CD1c-positive myeloid dendritic cell (primary cell): ENCODE results near the gene SPECC1.
"Not testable (repeated sequence)": the region's sequence is repeated elsewhere in the genome, so short reads cannot be mapped to it uniquely, and the experiment has no call there.

Experiments
- DNase-seq: peaks from one replicate; pipeline ENCODE4 v3.0.0-alpha.2; 2016; ENCODE audit errors: extremely low spot score

Gene SPECC1

GRCh38 chr17:20127360-20128035, 118.3 kb downstream of the SPECC1 start:
- no peak for DNase-seq

DNA sequence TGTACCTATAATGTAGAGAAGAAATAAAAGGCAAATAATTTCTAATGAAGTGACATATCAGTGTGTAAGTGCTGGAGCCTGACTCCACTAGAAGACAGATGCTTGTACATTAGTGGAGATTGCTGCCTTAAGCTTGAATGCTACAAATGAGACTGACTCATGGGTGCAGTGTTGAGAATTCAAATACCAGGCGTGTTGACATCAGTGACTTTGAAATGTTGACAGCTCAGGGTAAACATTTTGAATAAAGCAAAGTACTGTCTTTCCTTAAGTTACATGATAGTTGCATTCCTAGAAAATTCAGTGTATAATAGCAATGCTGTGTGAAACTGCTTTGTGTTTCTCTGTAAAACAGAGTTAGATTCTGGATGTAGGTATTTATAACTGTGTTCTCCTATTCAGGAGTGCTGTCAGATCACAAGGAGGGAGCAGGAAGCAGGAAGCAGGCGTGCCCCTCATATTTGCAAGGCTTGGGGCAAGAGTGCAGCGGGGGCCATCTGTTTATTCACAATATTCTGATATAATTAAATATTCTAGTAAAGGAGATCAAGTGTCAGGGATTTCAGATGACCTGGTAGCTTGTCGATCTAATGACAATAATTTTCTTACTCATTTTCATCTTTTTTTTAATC, 119.0 kb downstream of the SPECC1 start:
- no peak for DNase-seq

GRCh38 chr17:20133517-20133916, 124.4 kb downstream of the SPECC1 start:
- DNase-seq: no peak

DNA sequence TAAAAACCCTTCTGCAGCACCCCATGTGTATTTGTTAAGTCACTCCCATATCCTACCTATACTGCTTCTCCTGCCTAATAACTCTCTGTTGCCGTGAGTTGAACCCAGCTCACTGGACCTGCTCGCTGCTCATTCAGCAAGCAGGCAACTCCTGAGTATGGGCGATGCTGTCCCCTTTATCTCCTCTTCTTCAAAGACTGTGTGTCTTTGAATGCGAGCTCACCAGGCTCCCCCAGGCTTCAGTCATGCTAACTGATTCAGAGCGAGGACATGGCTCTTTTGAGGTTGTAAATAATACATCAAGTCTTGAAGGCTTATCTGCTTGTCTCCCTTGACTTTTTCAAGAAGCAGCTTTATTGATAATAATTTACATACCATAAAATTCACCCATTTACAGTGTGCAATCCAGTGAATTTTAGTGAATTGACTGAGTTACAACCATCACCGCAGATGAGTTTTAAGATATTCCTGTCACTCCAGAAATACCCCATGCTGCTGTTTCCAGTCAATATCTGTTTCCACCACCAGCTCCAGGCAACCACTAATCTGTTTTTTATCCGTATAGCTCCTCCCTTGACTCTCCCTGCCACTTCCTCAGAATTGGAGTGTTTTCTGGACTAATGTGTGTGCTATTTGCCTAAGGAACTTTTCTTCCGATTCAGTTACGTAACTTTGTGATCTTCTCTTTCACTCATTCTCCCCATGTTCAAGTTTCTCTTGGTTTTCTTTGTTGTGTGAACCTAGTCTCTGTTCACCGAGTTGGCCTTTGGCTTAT, 132.2 kb downstream of the SPECC1 start:
- no peak for DNase-seq

DNA sequence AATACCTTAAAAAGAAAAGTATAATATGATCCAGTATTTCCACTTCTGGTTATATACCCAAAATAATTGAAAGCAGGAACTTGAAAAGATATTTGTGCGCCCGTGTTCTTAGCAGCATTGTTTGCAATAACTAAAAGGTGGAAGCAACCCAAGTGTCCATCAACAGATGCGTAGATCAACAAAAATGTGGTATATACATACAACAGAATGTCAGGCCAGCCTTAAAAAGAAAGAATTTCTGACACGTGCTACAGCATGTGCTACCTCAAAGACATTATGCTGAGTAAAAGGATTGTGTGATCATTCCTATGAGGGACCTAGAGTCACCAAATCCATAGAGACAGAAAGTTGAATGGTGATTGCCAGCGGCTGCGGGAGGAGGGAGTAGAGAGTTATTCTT, 133.1 kb downstream of the SPECC1 start:
- DNase-seq: no peak

DNA sequence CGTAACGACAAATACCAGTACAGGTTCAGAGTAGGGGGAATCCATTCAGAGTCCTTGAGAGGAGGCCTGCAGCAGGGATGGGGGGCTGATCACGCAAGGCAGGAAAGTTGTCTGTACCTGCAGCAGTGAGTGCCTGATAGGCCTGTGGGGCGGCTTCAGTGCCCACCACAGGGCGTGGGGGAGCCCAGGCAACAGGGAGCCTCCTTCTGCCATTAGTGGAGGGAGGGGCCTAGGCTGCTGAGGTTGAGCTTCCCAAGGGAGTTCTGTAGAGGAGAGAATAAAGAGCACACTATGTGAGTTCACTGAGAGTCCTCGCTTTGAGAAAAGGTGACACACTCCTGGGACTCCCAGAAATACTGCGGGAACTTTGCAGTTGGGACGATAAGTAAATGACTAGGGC, 134.6 kb downstream of the SPECC1 start:
- no peak for DNase-seq

DNA sequence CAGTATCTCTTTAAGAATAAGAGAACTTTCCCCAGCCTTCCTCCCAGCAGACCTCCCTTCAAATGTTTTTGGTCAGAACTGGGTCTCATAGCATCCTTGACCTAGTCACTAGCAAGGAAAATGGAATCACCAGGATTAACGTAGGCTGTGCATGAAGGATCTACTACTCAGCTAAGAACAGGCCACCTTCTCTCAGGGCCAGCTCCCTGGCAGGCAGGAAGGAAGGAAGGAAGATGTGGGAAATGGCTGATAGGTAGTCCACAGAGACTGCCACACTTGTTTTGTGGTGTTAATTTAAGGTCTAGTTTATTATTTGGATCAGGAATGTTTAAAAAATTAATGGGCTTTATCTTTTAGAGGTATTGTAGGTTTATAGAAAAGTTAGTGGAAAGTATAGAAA, 136.4 kb downstream of the SPECC1 start:
- DNase-seq: no peak

- DNase-seq: no peak
Measured at GRCh38 chr17:20149251-20149650, 140.1 kb downstream of the SPECC1 start.

DNA sequence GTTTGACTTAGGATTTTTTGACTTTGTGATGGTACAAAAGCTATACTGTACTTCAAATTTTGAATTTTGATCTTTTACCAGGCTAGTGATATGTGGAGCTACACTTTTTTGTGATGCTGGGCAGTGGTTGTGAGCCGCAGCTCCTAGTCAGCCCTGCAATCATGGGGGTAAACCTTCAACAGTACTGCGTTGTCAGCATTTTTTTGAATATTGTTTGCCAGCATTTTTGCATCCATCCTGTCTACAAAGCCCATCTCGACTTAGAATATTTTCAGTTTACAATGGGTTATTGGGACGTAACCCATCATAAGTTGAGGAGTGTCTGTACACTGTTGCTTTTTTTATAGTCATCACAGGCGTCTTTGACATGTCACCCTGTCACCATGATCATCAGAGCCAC, 142.0 kb downstream of the SPECC1 start:
- no peak for DNase-seq

DNA sequence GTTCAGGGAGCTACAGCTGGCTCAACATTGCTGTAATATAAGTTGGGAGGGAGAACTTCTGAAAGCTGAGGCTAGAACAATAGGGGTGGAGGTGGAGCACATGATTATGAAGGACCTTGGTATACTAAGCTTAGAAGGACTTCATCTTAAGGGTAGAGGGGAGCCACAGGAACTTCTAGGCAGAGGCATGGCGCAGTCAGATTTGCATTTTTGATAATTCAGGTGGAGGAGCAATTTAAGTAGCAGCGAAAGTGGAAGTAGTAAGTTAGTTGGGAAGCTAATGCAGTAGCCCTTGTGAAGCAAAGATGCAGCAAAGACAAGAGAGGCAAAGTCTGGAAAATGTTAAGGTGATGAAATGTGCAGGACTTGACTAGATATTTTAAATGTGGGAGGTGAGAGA, 144.1 kb downstream of the SPECC1 start:
- no peak for DNase-seq

DNA sequence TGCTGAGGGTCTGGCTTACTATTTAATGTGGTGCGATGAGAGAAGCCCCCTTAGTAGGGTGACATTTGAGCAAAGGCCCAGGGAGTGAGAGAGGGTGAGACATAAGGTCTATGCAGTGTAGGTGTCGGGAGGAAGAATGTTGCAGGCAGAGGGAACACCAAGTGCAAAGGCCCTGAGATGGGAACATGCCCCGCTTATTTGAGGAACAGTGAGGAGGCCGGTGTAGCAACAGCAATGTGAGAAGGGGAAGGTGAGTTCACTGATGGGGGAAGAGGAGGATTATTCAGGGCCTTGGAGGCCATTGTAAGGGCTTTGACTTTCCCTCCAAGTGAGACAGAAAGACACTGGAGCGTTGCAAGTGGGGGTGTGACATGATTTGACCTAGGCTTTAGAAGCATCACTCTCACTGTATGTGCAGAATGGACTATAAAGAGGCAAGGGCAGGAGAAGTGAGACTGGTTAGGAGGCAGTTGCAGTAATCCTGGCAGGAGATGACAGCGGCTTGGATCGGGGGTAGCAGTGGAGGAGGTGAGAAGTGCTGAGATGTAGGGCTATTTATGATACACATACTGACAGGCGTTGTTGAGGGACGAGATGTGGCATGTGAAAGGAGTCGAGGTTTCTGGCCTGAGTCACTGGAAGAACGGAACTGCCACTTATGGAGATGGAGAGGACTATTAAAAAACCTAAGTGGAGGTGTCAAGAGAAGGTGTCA, 145.3 kb downstream of the SPECC1 start:
- DNase-seq: peak; percentile 31

- DNase-seq: peak; percentile 97
Measured at GRCh38 chr17:20155258-20156195, 146.4 kb downstream of the SPECC1 start.

DNA sequence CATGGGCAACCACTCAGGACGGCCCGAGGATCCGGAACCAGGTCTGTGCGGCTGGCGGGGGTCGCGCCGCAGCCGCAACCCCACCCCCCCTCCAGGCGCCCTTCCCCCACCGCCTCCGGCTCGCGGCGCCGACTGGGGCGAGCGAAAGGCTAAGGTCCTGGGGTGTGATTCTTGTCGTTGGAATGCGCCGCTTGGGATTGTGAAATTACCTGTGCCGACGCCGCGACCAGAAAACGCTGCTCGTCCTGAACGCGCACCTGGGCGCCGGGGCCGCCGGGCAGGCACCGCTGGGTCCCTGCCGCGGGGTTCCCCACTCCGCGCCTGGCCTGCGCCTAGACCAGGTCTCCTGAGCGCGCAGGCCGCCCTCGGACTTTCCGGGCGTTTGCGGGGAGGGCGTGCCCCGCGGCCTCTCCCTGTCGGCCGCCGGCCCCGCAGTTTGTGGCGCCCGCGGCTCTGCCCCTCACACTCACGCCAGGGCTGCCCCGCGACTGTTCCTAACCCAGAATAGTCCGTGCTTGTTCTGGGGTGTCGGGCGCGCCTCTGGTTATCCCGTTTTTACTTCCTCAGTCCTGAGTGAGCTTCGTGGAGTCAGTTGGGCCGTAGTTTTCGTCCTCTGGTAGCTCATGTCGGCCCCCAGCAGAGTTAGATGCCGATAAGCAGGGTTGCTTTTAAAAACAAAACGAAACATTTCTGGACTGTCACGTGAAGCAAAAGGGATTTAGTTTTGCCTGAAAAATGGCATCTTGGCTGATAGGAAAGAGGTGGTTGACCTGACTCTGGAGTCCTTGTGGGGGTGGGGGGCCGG, 147.2 kb downstream of the SPECC1 start:
- peak; percentile 53 for DNase-seq

- DNase-seq: no peak
Measured at GRCh38 chr17:20157001-20157310, 147.8 kb downstream of the SPECC1 start.

DNA sequence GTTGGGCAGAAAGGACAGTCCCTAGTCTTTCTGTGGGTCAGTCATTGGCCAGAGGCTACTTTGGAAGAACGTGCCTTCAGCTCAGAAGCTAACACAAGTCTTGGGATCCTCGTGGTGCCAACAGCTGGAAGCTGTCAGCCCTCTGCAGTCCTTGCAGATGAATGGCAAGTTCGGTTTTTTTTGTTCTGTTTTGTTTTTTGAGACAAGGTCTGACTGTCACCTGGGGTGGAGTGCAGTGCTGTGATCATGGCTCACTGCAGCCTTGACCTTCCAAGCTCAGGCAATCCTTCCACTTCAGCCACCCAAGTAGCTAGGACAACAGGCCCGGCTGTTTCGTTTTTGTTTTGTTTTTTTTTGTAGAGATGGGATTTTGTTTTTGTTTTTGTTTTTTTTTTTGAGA, 149.4 kb downstream of the SPECC1 start:
- DNase-seq: no peak

- DNase-seq: no peak
Measured at GRCh38 chr17:20159406-20160069, 150.4 kb downstream of the SPECC1 start.

DNA sequence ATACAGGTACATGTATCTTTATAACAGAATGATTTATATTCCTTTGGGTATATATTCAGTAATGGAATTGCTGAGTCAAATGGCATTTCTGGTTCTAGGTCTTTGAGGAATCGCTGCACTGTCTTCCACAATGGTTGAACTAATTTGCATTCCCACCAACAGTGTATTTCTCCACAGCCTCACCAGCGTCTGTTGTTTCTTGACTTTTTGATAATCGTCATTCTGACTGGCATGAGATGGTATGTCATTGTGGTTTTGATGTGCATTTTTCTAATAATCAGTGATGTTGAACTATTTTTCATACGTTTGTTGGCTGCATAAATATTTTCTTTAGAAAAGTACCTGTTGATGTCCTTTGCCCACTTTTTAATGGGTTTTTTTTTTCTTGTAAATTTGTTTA, 156.4 kb downstream of the SPECC1 start:
- DNase-seq: not testable (repeated sequence)

- DNase-seq: no peak
Measured at GRCh38 chr17:20170085-20170484, 160.9 kb downstream of the SPECC1 start.

GRCh38 chr17:20171741-20172365, 162.7 kb downstream of the SPECC1 start:
- no peak for DNase-seq

GRCh38 chr17:20172376-20172775, 163.2 kb downstream of the SPECC1 start:
- DNase-seq: no peak
